A673 (cell line): ENCODE data around the gene KLHL11.

Experiments
- EZH2 ChIP-seq: fragments of 200-600 bp; sonication (generic); IDR thresholded peaks from 2 replicates; pipeline ENCODE4 v1.6.1; 2017; ENCODE audit warnings: borderline replicate concordance, low read depth, mild to moderate bottlenecking, mixed read lengths, antibody characterized with exemption, low read length; ENCODE audit not compliant: poor library complexity, severe bottlenecking
- TF ChIP-seq, protein P1 (sequence below): fragments of 300-800, 200-600 bp; sonication (generic); conservative IDR thresholded peaks from 2 replicates; pipeline ENCODE4 v1.5.1; 2017; ENCODE audit warnings: low read depth, mild to moderate bottlenecking, antibody characterized with exemption, low read length, moderate library complexity, mixed read lengths

DNA sequence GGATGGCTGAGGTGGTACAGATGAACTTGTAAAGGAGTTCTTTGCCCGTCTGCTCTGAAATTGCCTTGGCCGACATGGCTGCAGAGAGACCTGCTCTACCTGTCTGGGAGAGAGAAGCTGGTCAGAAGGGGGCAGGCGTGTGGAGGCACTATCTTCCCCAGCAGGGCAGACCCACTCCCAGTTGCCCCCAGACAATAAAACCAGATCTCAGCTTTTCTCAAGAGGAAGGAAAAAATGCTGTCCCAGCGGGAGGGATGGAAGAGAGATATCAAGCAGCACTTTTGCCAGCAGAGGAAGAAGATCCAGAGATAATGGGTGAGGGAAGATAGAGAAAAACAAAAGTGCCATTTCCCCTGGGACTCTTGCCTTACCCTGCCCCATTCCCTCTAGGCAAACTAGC is 48.6 kb upstream of the KLHL11 start:
- TF ChIP-seq EZH2: no peak
- TF ChIP-seq, protein P1, sequence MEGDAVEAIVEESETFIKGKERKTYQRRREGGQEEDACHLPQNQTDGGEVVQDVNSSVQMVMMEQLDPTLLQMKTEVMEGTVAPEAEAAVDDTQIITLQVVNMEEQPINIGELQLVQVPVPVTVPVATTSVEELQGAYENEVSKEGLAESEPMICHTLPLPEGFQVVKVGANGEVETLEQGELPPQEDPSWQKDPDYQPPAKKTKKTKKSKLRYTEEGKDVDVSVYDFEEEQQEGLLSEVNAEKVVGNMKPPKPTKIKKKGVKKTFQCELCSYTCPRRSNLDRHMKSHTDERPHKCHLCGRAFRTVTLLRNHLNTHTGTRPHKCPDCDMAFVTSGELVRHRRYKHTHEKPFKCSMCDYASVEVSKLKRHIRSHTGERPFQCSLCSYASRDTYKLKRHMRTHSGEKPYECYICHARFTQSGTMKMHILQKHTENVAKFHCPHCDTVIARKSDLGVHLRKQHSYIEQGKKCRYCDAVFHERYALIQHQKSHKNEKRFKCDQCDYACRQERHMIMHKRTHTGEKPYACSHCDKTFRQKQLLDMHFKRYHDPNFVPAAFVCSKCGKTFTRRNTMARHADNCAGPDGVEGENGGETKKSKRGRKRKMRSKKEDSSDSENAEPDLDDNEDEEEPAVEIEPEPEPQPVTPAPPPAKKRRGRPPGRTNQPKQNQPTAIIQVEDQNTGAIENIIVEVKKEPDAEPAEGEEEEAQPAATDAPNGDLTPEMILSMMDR: no peak
